G401 (cell line): ENCODE measurements around the gene YTHDF1. TPM values are rescaled to one million over a fixed set of nuclear protein-coding genes. Genes with fewer than 3 reads are reported as not detected.

ENCODE experiments used
- DNase-seq: peaks from one replicate; pipeline ENCODE4 v3.0.0-alpha.2; 2015; ENCODE audit warnings: low spot score
- in situ Hi-C: cut with HindIII; loops from 2 replicates; pipeline ENCODE4 v1.10.0; 2016; ENCODE audit warnings: low sequenced_read_pairs, mixed read lengths
- total RNA-seq: library from RNA; depleted of rRNA; stranded (reverse); fragments of >200 nt; shearing (Covaris generic); gene quantifications from 2 replicates; pipeline ENCODE4 v1.2.3, GENCODE V29; 2014; rRNA removed

The YTHDF1 gene
- total RNA-seq, 1 experiment from 2014 or later = 27.1 TPM

DNA sequence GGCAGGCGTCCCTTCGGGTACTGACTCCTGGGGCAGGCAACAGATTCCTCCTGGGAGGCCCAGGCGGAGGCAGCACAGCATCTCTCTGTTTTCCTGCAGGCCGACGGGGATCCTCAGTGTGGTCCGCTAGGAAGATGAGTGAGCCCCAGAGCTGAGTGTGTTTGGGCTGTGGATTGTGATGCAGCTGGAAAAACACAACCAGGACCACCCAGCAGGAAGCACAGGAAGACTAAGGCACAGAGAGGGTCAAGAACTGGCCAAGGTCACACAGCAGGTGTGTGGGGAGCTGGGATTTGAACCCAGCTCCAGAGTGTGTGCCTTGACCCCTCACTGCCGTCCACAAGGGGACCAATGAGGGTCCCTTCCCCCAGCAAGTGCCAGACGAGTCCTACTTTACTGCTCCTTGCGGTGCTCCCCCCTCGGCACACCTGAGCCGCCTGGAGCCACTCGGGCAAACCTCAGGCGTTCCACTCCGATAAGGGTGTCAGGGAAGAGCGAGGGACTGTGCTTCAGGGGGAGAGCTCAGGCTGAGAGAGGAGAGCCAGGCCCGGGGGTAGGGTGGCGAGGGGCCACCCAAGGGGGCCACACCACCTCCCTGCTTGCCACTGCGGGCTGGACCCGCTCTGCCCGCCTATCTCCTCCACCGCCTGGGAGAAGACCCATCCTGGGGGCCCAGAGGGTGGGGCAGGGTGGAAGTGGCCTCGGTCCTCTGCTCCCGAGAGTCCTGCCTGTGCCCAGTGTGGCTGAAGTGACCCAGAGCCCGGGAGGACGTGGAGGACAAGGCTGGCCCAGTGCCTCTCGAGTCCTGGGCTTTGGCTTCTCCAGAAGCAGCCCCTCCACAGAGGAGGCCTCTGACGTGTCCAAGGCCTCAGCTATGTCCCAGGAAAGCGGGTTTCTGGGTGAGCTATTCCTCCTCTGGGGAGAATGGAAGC, 63.3 kb downstream of the YTHDF1 start:
- in situ Hi-C loops = no loop called here

DNA sequence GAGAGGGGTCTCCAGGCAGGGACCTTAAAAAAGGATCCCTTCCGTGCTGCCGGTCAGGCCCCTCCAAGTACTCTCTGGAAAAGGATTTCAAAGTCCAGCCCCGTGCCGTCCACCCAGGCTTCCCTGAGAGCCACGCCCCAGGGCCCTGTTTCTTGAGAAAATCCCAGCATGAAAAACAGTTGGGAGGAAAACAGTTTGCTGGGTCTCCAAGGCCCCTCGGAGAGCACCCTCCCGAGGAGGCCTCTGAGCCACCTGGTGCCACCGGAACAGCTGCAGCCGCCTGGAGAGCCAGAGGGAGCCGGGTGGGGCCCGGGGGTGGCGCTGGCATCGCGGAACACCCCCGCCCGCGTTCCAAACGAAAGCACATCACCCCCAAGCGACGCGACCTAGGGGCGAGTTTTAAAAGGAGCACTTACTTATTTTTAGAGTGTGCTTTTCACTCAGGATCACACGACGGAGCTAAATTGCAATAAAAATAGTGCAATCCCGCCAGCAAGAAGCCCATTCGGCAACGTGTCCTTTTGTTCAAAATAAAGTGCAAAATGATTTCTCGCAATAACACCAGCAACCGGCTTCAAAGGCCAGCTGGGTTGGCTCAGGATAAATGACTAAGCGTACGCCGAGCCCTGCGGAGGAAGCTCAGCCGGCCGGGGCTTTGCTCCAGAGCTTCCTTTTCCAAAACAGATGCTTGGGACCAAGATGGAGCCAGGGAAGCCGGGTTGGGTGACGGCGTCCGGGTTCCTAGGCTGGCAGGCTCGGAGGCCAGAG, 64.2 kb downstream of the YTHDF1 start:
- DNase-seq = no peak
- in situ Hi-C loops = no loop called here

More for the DNA sequence above, 63.3 kb downstream of the YTHDF1 start:
- no peak for DNase-seq

DNA sequence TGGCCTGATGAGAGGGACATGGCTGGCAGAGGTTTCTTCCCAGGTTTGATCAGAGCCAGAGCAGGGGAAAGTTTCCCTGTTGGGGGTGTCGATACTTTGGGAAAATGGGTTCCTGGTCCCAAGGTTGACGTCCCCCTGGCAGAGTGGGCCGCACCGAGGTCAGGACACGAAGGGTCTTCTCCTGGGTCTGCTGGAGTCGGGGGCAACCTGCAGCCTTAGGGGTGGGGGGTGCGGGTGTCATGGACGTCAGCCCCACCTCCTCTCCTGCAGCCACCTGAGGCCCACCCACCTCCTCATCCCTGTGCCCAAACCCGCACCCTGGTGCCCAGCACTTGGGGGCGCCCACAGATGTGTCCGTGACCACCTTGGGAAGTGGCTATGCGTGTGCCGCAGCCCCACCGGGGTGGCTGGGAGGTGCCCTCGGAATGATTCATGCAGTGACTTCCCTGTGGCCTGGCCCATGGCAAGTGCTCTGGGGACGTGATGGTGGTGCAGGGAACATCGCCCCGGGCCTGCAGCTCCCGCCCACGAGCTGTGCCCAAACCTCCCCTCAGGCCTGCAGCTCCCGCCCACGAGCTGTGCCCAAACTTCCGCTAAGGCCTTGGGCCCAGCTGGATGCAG, 64.9 kb downstream of the YTHDF1 start:
- no peak for DNase-seq
- in situ Hi-C loops = no loop called here

DNA sequence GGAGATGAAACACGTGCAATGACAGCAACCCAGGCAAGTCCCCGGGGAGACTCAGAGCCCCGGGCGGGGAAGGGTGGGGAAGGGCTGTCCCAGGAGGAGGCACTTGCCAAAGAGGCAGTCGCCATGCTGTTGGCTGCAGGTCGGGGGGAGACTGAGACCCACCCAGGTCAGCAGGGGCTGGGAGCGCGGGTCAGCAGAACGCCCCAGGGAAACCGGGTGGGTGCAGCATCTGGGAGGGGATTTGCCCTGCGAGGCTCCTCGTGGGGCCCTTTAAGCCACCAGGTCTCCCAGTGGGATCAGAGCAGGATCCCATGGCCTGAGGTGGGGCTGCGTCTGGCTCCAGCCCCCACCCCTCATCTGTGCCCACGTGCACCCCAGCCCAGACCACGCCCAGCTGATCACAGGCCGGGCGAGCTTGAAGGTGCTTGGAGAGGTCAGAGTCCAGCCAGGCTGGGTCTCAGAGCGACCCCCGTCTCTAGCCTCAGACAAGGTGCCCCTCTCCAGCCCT, 65.5 kb downstream of the YTHDF1 start:
- in situ Hi-C loops = no loop called here
- no peak for DNase-seq

DNA sequence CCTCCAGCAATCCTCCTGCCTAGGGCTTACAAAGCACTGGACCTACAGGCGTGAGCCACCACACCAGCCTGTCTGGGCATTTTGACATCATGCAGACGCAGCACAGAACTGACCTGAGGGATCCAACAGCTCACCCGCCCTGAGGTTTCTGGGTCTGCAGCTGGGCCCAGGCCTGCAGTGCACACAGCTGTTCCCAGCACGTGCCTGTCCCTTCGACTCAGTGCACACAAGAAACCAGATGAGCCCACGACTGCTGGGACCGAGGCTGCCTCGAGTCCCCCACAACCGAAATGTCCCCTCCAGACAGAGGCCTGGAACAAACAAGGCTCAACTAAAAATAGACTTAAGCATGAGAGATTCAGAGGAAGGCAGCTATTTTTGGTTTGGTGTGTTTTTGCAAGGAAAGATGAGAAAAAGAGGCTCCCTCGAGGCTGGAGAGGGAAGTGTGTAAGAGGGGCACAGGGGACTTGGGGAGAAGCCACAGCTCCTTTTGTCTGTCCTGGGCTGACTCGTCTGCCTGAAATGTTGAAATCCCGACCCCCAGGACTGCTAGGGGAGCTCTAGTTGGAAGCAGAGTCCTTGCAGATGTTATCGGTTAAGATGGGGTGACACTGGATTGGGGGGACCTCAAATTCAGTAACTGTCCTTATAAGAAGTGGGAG, 66.3 kb downstream of the YTHDF1 start:
- in situ Hi-C loops = no loop called here
- DNase-seq = no peak

DNA sequence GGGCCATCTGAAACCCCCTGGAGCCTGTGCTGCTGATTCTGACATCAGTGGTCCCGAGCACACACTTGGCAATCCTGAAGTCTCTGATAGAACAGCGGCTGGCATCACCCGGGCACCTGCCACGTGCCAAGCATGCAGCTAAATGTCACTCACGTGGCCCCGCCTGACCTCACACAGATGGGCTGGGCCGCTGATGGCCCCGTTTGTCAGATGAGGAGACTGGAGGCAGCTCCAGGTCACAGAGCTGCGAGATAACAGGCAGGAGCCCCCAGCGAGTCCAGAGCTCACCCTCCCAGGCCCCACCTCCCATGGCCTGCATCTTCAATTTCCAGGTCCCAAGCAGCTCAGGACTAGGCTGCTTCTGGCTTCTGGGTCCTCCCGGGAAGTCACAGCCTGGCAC, 67.2 kb downstream of the YTHDF1 start:
- in situ Hi-C loops = no loop called here
- DNase-seq = no peak

DNA sequence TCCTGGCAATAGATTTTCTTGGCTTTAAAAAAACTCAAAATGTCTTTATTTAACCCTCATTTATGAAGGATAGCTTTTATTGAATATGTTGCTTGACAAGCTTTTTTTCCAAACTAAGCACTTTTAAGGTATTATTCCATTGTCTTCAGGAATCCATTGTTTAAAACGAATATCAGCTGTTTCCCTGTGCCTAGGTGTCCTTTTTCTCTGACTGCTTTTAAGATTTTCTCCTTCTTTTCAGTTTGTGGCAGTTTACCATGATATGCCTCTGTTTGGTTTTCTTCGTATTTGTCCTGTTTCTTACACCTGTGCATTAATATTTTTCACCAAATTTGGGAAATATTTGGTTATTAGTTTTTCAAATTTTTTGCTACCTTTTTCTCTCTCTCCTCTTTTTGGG, 68.4 kb downstream of the YTHDF1 start:
- no peak for DNase-seq
- in situ Hi-C loops = no loop called here

Other genes with a start within 250 kb of the YTHDF1 start
- gene BHLHE23, start 209.2 kb downstream of the YTHDF1 start, total RNA-seq = not detected in 2 replicates
- 68.2 and 78.4 TPM in 2 replicates for gene BIRC7, start 19.8 kb upstream of the YTHDF1 start, total RNA-seq
- gene NKAIN4, start 38.3 kb upstream of the YTHDF1 start, total RNA-seq = 6.8 and 11.3 TPM in 2 replicates
- 69.8 and 86.8 TPM in 2 replicates for gene ARFGAP1, start 56.7 kb upstream of the YTHDF1 start, total RNA-seq
- not detected in 2 replicates for gene COL20A1, start 77.1 kb upstream of the YTHDF1 start, total RNA-seq
- gene CHRNA4, start 145.2 kb upstream of the YTHDF1 start, total RNA-seq = 0.37 and 1.4 TPM in 2 replicates